Liver (tissue), 3 donors: ENCODE measurements around the gene RASL12.

ENCODE experiments used
- ATF3 ChIP-seq: IDR thresholded peaks from 2 replicates; pipeline ENCODE4 v1.6.1; 2016; ENCODE audit warnings: antibody characterized with exemption
- EGR1 ChIP-seq, 2 donors: IDR thresholded peaks; 2 replicates each; pipeline ENCODE4 v1.6.1; 2016 to 2018; ENCODE audit warnings: antibody characterized with exemption in 2 of 2, low read depth in 2 of 2
- FOXA1 ChIP-seq: IDR thresholded peaks from 2 replicates; pipeline ENCODE4 v1.6.1; 2016; ENCODE audit warnings: antibody characterized with exemption
- HNF4G ChIP-seq: IDR thresholded peaks from 2 replicates; pipeline ENCODE4 v1.6.1; 2016; ENCODE audit warnings: antibody characterized with exemption
- JUND ChIP-seq, 2 donors: IDR thresholded peaks; 2 replicates each; pipeline ENCODE4 v1.6.1; 2016; ENCODE audit warnings: antibody characterized with exemption in 2 of 2
- MAX ChIP-seq: IDR thresholded peaks from 2 replicates; pipeline ENCODE4 v1.6.1; 2016; ENCODE audit warnings: antibody characterized with exemption
- RAD21 ChIP-seq, 2 donors: IDR thresholded peaks; 2 replicates each; pipeline ENCODE4 v1.6.1; 2016; ENCODE audit warnings: antibody characterized with exemption in 2 of 2, mild to moderate bottlenecking in 2 of 2
- SP1 ChIP-seq: IDR thresholded peaks from 2 replicates; pipeline ENCODE4 v1.6.1; 2018; ENCODE audit warnings: antibody characterized with exemption, mild to moderate bottlenecking
- TAF1 ChIP-seq: conservative IDR thresholded peaks from 2 replicates; pipeline ENCODE4 v1.6.1; 2016; ENCODE audit warnings: antibody characterized with exemption, mild to moderate bottlenecking
- YY1 ChIP-seq: IDR thresholded peaks from 2 replicates; pipeline ENCODE4 v1.6.1; 2016; ENCODE audit warnings: antibody characterized with exemption, mild to moderate bottlenecking
- ZBTB33 ChIP-seq: IDR thresholded peaks from 2 replicates; pipeline ENCODE4 v1.6.1; 2016; ENCODE audit warnings: antibody characterized with exemption
- TF ChIP-seq, protein P1 (sequence below): fragments of 150-350 bp; IDR thresholded peaks from 2 replicates; pipeline ENCODE4 v1.5.1; 2017; ENCODE audit warnings: improper control_type of control experiment, low read depth, low read length; ENCODE audit not compliant: missing input control
- TF ChIP-seq, protein P2 (sequence below): IDR thresholded peaks from 2 replicates; pipeline ENCODE4 v1.6.1; 2016; ENCODE audit warnings: antibody characterized with exemption, mild to moderate bottlenecking
- donor health status: healthy.
- donor health status: healthy.

DNA sequence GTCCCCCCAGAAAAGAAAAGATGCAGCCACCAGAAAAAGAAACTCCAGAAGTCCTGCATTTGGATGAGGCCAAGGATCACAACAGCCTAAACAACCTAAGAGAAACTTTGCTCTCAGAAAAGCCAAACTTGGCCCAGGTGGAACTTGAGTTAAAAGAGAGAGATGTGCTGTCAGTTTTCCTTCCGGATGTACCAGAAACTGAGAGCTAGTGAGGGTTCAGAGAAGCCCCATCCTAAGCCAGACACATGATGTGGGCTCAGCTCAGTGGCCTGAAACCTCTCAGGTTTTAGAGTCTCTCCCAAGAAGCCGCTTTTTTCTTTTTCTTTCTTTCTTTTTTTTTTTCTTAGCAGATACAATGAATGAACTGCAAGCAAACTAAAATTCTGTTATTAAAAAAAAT, 14.8 kb downstream of the RASL12 start:
- TF ChIP-seq RAD21 (IDR thresholded peaks at IDR 0.05): no peak
- TF ChIP-seq JUND (IDR thresholded peaks at IDR 0.05): no peak
- no peak for TF ChIP-seq HNF4G
- TF ChIP-seq, protein P1, sequence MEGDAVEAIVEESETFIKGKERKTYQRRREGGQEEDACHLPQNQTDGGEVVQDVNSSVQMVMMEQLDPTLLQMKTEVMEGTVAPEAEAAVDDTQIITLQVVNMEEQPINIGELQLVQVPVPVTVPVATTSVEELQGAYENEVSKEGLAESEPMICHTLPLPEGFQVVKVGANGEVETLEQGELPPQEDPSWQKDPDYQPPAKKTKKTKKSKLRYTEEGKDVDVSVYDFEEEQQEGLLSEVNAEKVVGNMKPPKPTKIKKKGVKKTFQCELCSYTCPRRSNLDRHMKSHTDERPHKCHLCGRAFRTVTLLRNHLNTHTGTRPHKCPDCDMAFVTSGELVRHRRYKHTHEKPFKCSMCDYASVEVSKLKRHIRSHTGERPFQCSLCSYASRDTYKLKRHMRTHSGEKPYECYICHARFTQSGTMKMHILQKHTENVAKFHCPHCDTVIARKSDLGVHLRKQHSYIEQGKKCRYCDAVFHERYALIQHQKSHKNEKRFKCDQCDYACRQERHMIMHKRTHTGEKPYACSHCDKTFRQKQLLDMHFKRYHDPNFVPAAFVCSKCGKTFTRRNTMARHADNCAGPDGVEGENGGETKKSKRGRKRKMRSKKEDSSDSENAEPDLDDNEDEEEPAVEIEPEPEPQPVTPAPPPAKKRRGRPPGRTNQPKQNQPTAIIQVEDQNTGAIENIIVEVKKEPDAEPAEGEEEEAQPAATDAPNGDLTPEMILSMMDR: no peak
- TF ChIP-seq EGR1 (IDR thresholded peaks at IDR 0.05; ENCODE audit: low read depth in 2 of 2): no peak
- no peak for TF ChIP-seq ZBTB33
- no peak for TF ChIP-seq YY1
- no peak for TF ChIP-seq MAX
- TF ChIP-seq, protein P2, sequence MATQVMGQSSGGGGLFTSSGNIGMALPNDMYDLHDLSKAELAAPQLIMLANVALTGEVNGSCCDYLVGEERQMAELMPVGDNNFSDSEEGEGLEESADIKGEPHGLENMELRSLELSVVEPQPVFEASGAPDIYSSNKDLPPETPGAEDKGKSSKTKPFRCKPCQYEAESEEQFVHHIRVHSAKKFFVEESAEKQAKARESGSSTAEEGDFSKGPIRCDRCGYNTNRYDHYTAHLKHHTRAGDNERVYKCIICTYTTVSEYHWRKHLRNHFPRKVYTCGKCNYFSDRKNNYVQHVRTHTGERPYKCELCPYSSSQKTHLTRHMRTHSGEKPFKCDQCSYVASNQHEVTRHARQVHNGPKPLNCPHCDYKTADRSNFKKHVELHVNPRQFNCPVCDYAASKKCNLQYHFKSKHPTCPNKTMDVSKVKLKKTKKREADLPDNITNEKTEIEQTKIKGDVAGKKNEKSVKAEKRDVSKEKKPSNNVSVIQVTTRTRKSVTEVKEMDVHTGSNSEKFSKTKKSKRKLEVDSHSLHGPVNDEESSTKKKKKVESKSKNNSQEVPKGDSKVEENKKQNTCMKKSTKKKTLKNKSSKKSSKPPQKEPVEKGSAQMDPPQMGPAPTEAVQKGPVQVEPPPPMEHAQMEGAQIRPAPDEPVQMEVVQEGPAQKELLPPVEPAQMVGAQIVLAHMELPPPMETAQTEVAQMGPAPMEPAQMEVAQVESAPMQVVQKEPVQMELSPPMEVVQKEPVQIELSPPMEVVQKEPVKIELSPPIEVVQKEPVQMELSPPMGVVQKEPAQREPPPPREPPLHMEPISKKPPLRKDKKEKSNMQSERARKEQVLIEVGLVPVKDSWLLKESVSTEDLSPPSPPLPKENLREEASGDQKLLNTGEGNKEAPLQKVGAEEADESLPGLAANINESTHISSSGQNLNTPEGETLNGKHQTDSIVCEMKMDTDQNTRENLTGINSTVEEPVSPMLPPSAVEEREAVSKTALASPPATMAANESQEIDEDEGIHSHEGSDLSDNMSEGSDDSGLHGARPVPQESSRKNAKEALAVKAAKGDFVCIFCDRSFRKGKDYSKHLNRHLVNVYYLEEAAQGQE: no peak
- no peak for TF ChIP-seq TAF1
- no peak for TF ChIP-seq SP1
- TF ChIP-seq FOXA1: no peak
- TF ChIP-seq ATF3: no peak
